SU-DHL-6 (cell line): Measurements from ENCODE around the gene EEF2K.

Source experiments
- H2AFZ ChIP-seq: fragments of 200-600 bp; sonication (generic); 2 replicates; pipeline ENCODE4 v1.6.1; 2014; ENCODE audit warnings: low read depth, mild to moderate bottlenecking, moderate library complexity, mixed read lengths, antibody characterized with exemption, low read length; ENCODE audit not compliant: severe bottlenecking
- H3F3A ChIP-seq: fragments of 200-600 bp; shearing (Covaris generic); 2 replicates; pipeline ENCODE4 v1.6.0; 2016; ENCODE audit warnings: antibody characterized with exemption, mild to moderate bottlenecking; ENCODE audit not compliant: insufficient read depth
- H3K27ac ChIP-seq: fragments of 200-600 bp; sonication (generic); 2 replicates; pipeline ENCODE4 v1.5.1; 2016; ENCODE audit warnings: low read depth, mild to moderate bottlenecking, low read length, moderate library complexity, mixed read lengths
- H3K27me3 ChIP-seq: fragments of 200-600 bp; sonication (generic), shearing (Covaris generic); 2 replicates; pipeline ENCODE4 v1.6.0; 2014; ENCODE audit warnings: mild to moderate bottlenecking, low read length
- H3K36me3 ChIP-seq: fragments of 200-600 bp; sonication (generic); 2 replicates; pipeline ENCODE4 v1.6.1; 2014; ENCODE audit warnings: mild to moderate bottlenecking, low read length, mixed read lengths
- H3K4me2 ChIP-seq: fragments of 300-600, 200-600 bp; shearing (Covaris generic), sonication (generic); 2 replicates; pipeline ENCODE4 v1.6.0; 2014; ENCODE audit warnings: low read length, low read depth, mild to moderate bottlenecking; ENCODE audit not compliant: poor library complexity, severe bottlenecking
- H3K4me3 ChIP-seq: fragments of 200-600 bp; sonication (generic); 2 replicates; pipeline ENCODE4 v1.5.1; 2014; ENCODE audit warnings: antibody characterized with exemption, low read length, mild to moderate bottlenecking, mixed read lengths; ENCODE audit not compliant: insufficient read depth, poor library complexity, severe bottlenecking
- H3K79me2 ChIP-seq: fragments of 200-600 bp; sonication (generic); 2 replicates; pipeline ENCODE4 v1.6.1; 2014; ENCODE audit warnings: mild to moderate bottlenecking, low read length, moderate library complexity; ENCODE audit not compliant: insufficient read depth
- H3K9ac ChIP-seq: fragments of 200-600 bp; sonication (generic); 2 replicates; pipeline ENCODE4 v1.7.0; 2014; ENCODE audit warnings: mild to moderate bottlenecking, low read length
- H3K9me2 ChIP-seq: fragments of 200-600 bp; sonication (generic); replicated peaks from 2 replicates; pipeline ENCODE4 v1.6.1; 2014; ENCODE audit warnings: low read length; ENCODE audit not compliant: insufficient read depth
- H3K9me3 ChIP-seq: fragments of 200-600 bp; sonication (generic); 2 replicates; pipeline ENCODE4 v1.6.1; 2014; ENCODE audit warnings: low read length, mixed read lengths; ENCODE audit not compliant: insufficient read depth
- H4K20me1 ChIP-seq: fragments of 200-600 bp; sonication (generic); 2 replicates; pipeline ENCODE4 v1.6.1; 2014; ENCODE audit warnings: low read depth, mild to moderate bottlenecking, antibody characterized with exemption, low read length, moderate library complexity, mixed read lengths
- CTCF ChIP-seq: fragments of 200-600 bp; sonication (generic); IDR thresholded peaks from one replicate; pipeline ENCODE4 v1.5.1; 2017; ENCODE audit warnings: antibody characterized with exemption, mild to moderate bottlenecking, low read length, moderate library complexity; ENCODE audit not compliant: insufficient read depth, poor library complexity, severe bottlenecking
- EZH2phosphoT487 ChIP-seq: fragments of 200-600 bp; sonication (generic), shearing (Covaris generic); conservative IDR thresholded peaks from 2 replicates; pipeline ENCODE4 v1.6.1; 2018; ENCODE audit warnings: mild to moderate bottlenecking, antibody characterized with exemption, low read length, moderate library complexity, mixed read lengths

The EEF2K gene

GRCh38 chr16:22229889-22230288 is 23.8 kb downstream of the EEF2K start:
- H3K4me3 ChIP-seq, result no peak overlapping the region
- no peaks in the 10 kb centered on the region for H3K27me3 ChIP-seq
- TF ChIP-seq CTCF (no peak), EZH2phosphoT487 (no peak)
- no peaks in the 10 kb centered on the region for H3K9me3 ChIP-seq
- H2AFZ ChIP-seq, result no peak overlapping the region
- no peaks in the 10 kb centered on the region for H3K9me2 ChIP-seq
- no peaks in the 10 kb centered on the region for H3F3A ChIP-seq
- no peaks in the 10 kb centered on the region for H4K20me1 ChIP-seq
- H3K79me2 ChIP-seq, result no peaks in the 10 kb centered on the region
- no peak overlapping the region for H3K4me2 ChIP-seq
- H3K27ac ChIP-seq, result no peak overlapping the region
- no peak overlapping the region for H3K9ac ChIP-seq
- H3K36me3 ChIP-seq, result peaks cover 3% of the 10 kb centered on the region; the same call in 1 of the 2 replicates

DNA sequence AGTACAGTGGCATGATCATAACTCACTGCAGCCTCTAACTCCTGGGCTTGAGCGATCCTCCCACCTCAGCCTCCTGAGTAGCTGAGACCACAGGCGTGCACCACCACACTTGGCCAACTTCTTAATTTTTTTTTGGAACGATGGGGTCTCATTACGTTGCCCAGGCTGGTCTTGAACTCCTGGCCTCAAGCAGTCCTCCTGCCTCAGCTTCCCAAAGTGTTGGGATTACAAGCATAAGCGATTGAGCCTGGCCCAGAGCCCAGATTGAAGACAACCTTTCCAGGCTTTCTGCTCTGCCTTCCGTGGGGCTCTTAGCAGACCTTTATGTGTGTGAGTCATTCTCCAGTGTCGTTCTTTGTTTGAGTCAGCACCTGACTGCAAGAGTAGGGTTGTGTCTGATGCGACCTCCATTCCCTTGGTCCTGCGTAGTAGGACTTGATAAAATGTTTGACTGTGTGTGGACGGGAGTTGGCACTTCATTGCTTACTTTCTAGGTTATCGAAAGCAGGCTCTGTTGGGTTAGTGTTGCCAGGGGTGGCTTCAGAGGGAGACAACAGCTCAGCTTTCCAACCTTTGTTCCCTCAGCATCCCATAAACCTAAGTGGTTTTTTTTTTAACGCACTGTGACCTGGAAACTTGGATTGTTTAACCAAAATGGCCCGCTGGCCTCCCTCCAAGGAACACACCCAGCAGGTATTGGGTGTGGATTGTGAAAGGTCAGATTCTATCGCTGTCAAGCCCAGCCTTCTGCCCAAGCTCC is 26.4 kb downstream of the EEF2K start:
- Histone ChIP-seq H3K4me2 (no peak overlapping the region), H3K4me3 (no peak overlapping the region), H3K36me3 (peaks cover 3% of the 10 kb centered on the region; the same call in 1 of the 2 replicates), H3K9me3 (no peaks in the 10 kb centered on the region), H3K9ac (no peak overlapping the region), H4K20me1 (no peaks in the 10 kb centered on the region), H3K27me3 (no peaks in the 10 kb centered on the region), H3K27ac (no peak overlapping the region), H3K79me2 (no peaks in the 10 kb centered on the region), H2AFZ (no peak overlapping the region), H3F3A (no peaks in the 10 kb centered on the region), H3K9me2 (no peaks in the 10 kb centered on the region)
- TF ChIP-seq EZH2phosphoT487, result no peak
- no peak for TF ChIP-seq CTCF

DNA sequence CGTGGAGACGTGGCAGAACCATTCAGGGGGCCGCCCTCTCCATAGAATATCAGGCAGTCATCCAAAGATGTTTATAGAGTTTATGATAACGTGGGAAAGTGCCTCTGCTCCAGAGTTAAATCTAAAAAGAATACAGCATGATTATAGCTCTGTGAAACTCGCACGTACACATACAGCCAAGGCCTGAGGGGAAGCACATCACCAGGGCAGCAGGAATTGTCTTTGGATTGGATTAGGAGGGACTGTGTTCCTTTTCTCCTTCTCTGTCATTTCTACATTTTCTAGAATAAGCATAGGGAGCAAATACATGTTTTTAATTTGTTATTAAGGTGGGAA is 26.9 kb downstream of the EEF2K start:
- Histone ChIP-seq H3K79me2 (no peaks in the 10 kb centered on the region), H3F3A (no peaks in the 10 kb centered on the region), H3K9ac (no peak overlapping the region), H3K9me2 (no peaks in the 10 kb centered on the region), H3K4me3 (no peak overlapping the region), H3K27ac (no peak overlapping the region), H4K20me1 (no peaks in the 10 kb centered on the region), H3K9me3 (no peaks in the 10 kb centered on the region), H3K36me3 (peaks cover 3% of the 10 kb centered on the region; the same call in 1 of the 2 replicates), H3K27me3 (no peaks in the 10 kb centered on the region), H2AFZ (no peak overlapping the region), H3K4me2 (no peak overlapping the region)
- TF ChIP-seq CTCF (no peak), EZH2phosphoT487 (no peak)
